Fibroblast of skin of back (primary cell): ENCODE measurements around the gene ZHX3.

Source experiments
- DNase-seq: peaks from one replicate; pipeline ENCODE4 v3.0.0-alpha.2; 2013

The ZHX3 gene

GRCh38 chr20:41169162-41169690 is 148.3 kb downstream of the ZHX3 start:
- DNase-seq = no peak

GRCh38 chr20:41168281-41169161 is 149.0 kb downstream of the ZHX3 start:
- DNase-seq = no peak

GRCh38 chr20:41167481-41168253 is 149.9 kb downstream of the ZHX3 start:
- DNase-seq = no peak

- no peak for DNase-seq
These were observed 150.4 kb downstream of the ZHX3 start for GRCh38 chr20:41167118-41167470.

- no peak for DNase-seq
These were observed 151.1 kb downstream of the ZHX3 start for GRCh38 chr20:41166201-41167117.

- no peak for DNase-seq
These were observed 152.3 kb downstream of the ZHX3 start for GRCh38 chr20:41165001-41165882.

GRCh38 chr20:41163821-41164220 is 153.7 kb downstream of the ZHX3 start:
- DNase-seq = no peak

GRCh38 chr20:41162396-41162795 is 155.1 kb downstream of the ZHX3 start:
- DNase-seq = no peak

GRCh38 chr20:41161886-41162285 is 155.6 kb downstream of the ZHX3 start:
- no peak for DNase-seq

- no peak for DNase-seq
These were observed 156.8 kb downstream of the ZHX3 start for GRCh38 chr20:41160686-41161085.

GRCh38 chr20:41159547-41159946 is 158.0 kb downstream of the ZHX3 start:
- no peak for DNase-seq

GRCh38 chr20:41158082-41158625 is 159.4 kb downstream of the ZHX3 start:
- no peak for DNase-seq

GRCh38 chr20:41155261-41155660 is 162.3 kb downstream of the ZHX3 start:
- no peak for DNase-seq

GRCh38 chr20:41154436-41155176 is 162.9 kb downstream of the ZHX3 start:
- DNase-seq = no peak

- DNase-seq = no peak
These were observed 165.3 kb downstream of the ZHX3 start for GRCh38 chr20:41152108-41152757.

GRCh38 chr20:41151134-41151869 is 166.2 kb downstream of the ZHX3 start:
- DNase-seq = no peak

GRCh38 chr20:41150664-41151063 is 166.9 kb downstream of the ZHX3 start:
- DNase-seq = no peak

- DNase-seq = no peak
These were observed 168.6 kb downstream of the ZHX3 start for GRCh38 chr20:41148942-41149341.

GRCh38 chr20:41147767-41148191 is 169.8 kb downstream of the ZHX3 start:
- no peak for DNase-seq
